HG02970 (cell line): ENCODE data around the gene ACTR3.
A peak's percentile ranks its signal among the peaks of the same experiment; 100 is the strongest.

Experiments used
- ATAC-seq: cut with Tn5 transposase; IDR thresholded peaks from one replicate; pipeline ENCODE4 v1.9.1; 2021; ENCODE audit warnings: mild to moderate bottlenecking, moderate library complexity, moderate number of reproducible peaks; ENCODE audit not compliant: unreplicated experiment, low FRiP score

ACTR3 gene

DNA sequence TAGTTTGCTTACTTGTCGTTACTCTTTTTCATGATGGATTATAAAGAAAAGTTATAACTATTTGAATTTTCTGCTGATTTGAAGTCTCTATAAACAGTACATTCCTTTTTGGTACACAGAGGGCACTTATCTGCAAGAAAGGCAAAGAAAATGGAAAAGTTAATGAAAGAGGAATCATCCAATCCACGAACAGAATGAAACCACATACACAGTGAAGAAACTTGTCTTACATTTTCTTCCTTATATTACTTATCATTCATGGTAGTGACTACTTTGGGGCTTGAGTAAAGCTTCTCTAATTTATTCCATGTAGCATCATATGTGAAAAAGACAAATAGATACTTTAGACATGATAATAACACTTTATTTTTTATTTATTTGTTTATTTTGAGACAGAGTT lies 14.8 kb upstream of the ACTR3 start:
- no peak for ATAC-seq

DNA sequence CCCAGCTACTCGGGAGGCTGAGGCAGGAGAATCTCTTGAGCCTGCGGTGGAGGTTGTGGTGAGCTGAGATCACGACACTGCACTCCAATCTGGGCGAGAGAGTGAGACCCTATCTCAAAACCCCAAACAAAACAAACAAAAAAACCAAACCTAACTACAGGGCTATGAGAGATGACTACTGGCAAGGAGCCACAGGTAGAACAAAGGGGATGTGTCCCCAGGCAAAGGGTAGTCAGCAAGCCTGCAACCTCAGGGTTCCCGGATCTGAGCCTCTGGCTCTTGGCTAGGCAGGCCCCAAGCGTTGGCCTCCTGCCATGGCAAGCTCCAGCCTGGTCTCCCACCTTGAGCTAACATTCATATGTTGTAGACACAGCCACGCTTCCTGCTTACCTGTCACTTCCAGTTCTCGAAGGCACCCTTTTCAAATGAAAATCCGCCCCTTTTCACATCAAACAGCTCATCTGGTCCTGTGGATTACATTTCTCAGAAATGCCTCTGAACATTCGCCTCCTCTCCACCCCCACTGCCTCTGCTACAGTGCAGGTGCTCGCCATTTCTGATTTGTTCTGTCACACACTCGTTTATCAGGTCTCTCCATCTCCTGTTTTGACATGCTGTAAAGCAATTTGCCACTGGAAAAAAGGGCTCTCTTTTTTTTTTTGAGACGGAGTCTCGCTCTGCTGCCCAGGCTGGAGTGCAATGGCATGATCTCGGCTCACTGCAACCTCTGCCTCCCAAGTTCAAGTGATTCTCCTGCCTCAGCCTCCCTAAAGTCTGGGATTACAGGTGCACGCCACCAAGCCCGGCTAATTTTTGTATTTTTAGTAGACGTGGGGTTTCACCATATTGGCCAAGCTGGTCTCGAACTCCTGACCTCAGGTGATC lies 13.1 kb upstream of the ACTR3 start:
- ATAC-seq: no peak

DNA sequence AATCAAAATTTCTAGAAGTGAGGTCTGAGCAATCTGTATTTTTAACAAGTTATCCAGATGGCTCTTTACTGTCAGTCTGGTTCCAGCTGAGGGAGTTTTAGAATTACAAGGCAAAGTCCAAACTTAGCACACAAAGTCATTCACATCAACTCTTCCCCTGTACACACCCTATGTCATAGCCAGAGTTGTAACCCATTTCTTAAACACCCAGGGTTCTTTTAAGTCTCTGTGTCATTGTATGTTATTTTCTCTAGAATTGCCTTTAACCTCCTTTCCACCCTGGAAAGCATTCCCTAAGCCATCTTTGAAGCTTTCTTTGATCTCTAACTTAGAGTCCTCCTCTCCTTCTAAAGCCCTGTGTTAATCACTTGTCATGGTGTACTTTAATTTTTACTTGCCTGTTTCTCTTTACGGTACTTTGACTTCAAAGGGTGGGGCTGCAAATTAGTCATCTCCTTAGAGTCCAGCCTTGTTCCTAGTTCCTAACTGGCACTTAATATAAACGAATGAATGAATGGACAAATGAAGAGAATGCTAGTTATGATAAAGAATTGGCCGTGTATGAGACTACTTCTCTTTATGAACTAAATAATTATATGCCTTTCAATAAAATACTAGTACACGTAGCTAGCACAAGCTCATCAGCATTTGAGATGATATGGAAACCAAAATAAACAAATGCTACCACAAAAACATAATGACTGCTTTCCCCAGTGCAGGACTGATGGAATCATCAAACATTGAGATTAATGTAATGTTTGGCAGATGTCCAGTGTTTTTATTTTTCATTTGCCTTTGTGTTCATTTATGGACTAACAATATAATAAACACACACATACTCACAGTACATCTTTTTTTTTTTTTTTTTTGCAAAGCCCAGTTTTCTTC lies 11.9 kb upstream of the ACTR3 start:
- no peak for ATAC-seq

DNA sequence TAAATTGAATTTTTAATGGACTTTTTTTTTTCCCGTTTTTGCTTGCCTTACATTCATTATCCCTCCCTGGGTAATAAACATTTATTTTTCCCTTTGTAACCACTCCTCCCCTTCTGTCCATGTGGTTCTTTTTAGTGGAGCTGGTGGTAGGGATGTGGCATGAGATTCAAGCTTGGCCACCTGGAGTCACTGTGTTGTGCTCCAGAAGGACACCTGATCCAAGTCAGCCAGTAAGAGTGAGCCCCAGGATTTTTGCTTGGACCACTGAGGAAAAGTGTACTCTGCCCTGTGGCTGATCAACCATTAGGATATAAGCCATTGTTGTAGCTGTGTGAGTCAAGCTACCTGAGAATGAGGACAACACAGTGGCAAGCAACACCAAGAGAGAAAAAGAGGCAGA lies 11.1 kb upstream of the ACTR3 start:
- ATAC-seq: no peak

DNA sequence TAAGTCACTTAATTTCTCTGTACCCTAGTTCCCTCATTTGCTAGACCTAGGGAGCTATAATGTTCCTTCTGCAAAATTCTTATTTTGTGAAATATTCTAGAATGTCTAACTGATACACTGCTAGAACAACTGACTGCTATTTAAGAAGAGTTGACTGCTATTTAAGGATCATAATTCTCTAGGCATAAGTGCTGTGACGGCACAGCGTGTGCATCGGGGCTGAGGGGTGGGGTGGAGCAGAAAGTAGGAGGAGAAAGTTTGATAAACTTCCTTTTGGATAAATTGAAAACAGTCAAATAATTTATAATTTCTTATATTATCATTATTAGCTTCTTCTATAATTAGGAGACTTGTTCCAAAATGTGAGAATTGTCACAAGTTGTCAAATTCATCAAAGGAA lies 10.4 kb upstream of the ACTR3 start:
- ATAC-seq: no peak

DNA sequence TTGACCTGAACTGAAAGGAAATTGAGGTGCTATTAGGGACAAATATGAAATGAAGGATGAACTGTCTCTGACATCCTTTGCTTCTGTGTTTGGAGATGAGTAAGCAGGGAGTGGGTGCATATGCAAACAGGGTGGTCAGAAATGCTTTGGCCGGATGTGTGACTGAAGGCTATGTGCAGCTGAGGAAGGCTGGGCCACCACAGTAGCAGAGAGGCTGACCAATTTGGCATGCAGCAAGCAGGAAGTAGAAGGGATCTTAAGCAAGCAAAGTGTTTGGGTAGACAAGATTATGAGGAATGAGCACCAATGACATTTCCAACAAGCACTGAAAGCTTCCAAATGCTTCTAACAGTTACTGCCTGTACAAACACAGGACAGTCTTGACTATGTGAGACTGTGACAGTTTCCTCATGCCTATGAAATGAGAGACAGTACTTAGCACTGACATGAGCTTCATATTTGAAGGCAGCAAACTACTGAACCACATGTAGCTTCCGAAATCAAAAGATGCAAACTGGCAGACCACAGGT lies 3.3 kb upstream of the ACTR3 start:
- ATAC-seq: peak; percentile 45

DNA sequence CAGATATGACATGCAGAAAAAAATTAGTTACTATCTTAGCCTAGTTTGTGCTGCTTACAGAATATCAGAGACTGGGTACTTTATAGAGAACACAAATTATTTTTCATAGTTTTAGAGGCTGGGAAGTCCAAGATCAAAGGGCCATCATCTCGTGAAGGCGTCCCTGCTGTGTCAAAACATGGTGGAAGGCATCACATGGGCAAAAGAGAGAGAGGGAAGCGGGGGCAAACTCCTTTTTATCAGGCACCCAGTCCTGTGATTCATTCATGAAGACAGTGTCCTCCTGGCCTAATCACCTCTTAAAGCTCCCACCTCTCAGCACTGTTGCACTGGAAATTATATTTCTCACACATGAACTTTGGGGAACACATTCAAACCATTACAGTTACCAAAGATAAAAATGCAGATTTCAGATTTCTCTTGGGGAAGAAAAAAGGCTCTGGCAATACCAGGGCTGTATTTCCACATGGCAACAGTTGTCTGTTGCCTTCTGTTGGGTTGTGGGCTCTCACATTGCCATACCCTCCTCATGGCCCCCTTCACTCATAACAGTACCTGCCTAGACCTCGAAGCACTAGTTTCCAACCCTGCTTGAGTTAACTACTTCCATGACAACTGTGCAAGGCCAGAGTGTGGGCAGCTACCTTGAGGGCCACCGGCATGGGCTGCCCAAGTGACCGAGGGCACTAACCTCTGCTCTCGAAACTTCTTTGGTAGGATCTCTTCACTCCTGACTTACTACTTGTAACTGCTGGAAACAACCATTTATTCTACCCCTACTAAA lies 2.7 kb upstream of the ACTR3 start:
- ATAC-seq: no peak

DNA sequence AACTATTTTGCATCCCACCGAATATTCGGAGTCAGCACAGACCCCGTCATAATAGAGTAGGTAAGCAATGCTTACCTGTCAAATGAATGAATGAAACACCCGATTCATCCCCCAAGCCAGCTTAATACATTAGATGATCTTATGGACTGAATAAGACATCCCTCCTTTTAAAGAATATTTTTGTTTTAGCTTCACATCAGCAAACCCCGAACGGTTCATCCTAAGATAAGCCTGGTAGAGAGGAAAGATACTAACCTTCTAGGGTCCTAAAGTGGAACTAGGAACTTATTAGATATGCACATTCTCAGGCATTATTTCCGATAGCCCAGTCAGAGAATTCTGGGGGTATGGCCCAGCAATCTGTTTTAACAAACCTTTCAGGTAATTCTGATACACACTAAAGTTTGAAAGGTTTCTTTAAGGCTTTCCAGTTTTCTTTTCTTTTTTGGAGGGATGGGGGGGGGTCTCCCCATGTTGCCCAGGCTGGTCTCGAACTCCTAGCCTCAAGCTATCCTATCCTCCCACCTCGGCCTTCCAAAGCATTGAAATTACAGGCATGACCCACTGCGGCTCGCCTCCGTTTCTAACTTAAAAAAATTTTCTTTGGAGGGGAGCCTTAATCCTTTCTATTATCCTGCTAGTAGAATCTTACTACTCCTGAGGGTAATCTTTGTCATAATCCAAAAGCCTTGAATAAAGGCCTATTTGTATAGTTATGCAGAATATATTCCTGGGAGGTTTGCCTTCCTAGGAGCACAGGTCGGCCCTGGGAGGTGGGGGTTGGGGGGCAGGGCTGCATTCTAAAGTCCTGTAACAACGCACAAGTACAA lies 1.0 kb upstream of the ACTR3 start:
- ATAC-seq: no peak

DNA sequence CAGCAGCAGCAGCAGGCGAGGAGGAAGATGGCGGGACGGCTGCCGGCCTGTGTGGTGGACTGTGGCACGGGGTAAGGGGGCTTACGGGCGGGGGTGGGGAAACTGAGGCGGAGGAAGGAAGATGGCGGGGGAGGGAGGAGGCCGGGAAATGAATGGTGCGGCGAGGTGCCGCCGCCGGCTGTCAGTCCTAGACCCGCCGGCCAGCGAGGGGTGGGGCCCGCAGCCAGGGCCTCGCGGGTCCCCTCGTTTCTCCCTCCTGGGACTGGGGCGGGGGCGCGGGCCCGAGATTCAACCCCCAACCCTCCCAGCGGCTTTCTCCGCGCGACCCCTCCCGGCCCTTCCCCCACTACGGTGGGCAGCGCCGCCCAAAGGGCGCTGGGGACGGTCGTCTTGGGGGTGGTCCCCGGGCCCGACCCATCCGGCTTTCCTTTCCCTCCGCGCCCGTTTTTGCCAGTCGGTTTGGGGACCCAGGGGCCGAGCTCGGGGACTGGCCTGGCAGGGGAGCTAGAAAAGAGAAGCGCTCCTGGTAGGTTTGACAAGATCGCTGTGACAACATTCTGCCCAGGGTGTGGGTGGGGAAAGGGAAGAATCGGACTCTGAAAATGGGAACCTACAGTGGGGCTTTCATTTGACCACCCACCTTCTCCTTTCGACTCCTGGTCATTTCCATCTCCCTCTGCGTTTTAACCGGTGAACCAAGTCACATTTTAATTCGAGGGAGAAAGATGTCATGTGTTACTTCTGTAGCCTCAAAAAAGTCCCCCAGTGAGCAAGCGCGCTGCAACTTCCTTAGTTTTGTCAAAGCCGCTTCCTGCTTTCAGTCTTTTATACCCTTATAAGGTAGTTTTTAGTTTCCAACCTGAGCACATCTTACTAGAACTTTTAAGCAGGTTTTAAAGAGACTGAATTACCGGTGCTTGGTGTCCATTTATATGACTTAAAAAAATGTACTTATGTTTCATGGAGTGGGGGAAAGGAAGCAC lies 655 bp downstream of the ACTR3 start:
- no peak for ATAC-seq

DNA sequence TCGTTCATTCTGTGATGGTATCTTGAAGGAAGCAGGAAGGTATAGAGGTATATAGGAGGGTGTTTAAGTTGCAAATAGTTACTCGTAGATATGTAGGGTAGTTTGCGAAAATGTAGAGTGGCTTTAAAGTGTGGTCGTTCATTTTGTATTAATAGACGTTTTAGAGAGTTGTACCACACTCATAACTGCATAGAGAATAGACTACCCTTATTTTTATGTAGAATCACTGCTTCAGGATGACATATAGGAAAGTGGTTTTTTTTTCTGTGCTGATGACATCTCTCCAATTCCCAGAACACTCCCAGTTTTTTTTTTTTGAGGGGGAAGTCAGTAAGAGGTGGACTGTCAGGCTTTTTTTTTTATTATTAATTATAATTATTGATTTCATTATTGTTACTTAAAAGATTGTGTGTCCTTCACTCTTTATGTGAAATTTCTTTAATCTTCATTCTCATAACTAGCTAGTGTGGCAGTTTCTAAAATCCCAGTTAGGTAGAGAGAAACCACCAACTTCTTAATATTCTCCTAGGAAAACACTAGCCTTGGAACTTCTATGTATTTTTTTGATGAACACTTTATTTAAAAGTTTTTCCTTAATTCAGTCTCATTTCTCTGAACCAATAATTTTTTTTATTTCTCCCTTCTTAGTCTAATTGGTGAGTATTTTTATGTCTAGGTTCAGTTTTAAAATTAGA lies 1.5 kb downstream of the ACTR3 start:
- no peak for ATAC-seq

DNA sequence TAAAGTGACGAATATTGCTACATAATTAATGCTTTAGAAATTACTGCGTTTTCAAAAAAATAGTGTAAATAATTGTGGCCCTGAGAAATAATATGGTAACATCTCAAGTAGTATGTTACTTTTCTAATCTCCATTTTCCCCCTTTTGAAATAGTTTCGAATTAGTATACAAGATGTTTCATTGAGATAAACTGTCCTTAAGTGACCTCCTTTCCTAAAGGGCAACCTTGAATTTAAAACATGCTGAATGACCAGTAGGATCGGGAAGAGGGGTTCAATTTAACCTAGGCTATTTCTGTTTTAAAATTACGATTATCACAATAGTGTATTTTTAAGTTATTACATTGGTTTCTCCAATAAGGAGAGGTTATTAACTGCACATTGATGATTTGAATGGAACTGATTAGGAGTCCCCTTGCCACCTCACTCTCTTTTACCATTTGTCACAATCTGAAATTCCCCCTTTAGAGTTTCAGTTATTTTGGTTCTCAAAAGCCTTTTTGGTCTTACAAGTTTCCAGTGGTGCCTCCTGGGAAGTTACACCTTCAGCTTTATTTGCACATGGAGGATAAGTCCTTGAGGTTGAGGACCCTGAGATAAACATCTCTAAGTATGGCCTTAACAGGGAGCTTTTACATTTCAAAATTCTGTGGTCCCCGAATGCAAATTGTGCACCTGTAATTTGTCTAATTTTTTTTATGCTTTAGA lies 2.3 kb downstream of the ACTR3 start:
- ATAC-seq: no peak

DNA sequence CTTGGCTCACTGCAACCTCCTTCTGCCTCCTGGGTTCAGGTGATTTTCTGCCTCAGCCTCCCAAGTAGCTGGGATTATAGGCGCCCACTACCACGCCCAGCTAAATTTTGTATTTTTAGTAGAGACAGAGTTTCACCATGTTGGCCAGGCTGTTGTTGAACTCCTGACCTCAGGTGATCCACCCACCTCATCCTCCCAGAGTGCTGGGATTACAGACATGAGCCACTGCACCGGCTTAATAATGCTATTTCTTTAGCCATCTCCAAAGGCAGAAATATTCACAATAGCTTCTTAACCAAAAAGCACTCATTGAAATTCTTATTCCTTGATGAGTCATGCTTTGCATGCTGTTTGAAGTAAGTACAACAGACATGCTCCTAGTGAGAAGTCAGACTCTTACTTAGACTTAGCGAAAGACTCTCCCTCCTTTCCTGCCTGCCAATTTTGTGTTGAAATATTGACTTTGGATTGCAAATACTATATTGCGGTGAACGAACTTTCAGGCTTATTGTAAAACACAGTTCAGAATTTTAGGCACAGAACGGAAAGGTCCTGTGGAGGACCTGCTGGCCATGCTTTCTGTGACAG lies 4.4 kb downstream of the ACTR3 start:
- no peak for ATAC-seq

DNA sequence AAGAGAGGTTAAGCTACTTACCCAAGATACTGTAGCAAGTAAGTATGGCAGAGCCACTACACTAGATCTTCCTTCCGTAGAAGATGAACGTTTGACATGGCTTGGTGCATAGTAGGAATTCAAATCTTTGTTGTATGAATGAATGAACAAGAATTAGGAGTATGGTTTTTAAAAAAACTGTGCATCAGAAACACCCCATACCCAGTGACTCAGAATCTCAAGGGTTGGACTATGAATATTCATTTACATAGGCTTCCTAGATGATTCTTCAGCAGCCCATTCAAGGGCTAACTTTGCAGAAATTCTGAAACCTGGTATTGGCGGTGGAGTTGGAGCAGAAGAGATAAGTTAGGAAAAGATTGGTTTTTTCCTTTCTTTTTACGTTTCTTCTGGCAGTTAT lies 5.4 kb downstream of the ACTR3 start:
- no peak for ATAC-seq

DNA sequence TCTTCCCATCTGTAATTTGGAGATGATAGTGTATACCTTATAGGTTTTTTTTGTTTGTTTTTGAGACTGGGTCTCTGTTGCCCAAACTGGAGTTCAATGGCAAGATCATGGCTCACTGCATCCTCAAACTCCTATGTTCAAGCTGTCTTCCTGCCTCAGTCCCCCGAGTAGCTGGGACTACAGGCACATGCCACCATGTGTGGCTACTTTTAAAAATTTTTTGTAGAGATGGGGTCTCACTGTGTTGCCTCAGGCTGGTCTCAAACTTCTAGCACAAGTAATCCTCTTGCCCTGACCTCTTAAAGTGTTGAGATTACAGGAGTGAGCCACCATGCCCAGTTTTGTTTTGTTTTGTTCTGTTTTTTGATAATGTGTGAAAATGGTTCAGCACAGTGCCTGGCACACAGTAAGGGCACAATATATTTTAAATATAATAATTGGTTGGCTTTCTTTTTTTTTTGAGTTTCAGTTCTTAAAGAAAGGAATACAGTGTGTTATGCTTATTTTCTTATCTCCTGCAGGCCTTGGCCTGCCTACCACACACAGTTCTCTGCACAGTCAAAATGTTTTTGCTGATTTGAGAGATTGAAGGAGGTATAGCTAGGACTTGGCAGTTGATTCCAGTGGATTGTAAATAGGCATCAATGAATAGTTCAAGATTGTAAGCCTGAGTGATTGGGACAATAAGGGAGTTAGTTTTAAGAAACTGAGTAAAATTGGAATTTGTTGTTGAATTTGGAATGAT lies 6.1 kb downstream of the ACTR3 start:
- ATAC-seq: no peak

DNA sequence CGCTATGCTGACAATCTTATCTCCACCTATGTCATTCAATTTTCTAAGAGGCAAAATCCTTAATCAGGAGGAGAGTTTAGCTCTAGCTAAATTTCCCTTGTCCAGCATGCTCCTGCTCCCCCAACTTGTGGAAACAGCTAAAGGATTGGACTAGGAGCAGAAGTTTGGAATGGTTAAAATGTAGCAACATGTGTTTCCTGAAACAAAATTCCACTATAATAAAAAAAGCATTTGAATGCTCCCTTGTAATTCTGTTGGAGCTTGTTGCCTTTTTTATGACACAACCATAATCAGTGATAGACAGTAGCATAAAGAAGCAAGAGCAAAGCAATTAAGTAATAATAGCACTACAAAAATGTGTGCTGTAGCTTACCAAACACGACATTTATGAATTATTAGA lies 6.9 kb downstream of the ACTR3 start:
- ATAC-seq: no peak

DNA sequence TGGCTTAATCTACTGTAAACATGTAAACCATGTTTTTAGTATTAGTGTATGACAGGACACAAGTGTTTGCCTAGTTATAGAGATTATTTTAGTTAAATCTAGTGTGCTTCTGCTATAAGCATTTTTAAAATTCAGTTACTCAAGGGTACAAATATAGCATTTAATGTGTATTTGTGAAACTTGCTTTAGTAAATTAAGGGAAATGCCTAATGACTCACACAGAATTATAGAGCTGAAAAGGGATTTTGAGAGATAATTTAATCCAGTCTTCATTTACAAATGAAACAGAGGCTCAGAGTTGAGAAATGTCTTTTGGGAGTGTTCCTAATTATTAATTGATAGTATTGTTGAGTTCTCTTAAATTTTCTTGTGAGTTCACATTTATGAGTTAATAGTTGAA lies 8.2 kb downstream of the ACTR3 start:
- ATAC-seq: no peak
